ENCODE results near the gene ZMAT5. TPM values are rescaled to one million over a fixed set of nuclear protein-coding genes. Genes with fewer than 3 reads are reported as not detected.

Gene ZMAT5
- total RNA-seq, 2 donors from 2014 or later = 9.1 to 9.9 TPM

GRCh38 chr22:29717789-29718188 is 49.0 kb downstream of the ZMAT5 start:
- intact Hi-C loops (cut with DNase I) = no loop called here
- WGBS, 2 donors = 83 to 86% methylated on average over 10 to 11 of the region's 11 CpGs
- ATAC-seq (no peak), DNase-seq (no peak)
- H3K27ac ChIP-seq = no peak overlapping the region
- no peaks in the 10 kb centered on the region for H3K9me3 ChIP-seq
- peaks cover 8% of the 10 kb centered on the region for H3K4me1 ChIP-seq
- no peaks in the 10 kb centered on the region for H3K36me3 ChIP-seq (replicated peaks in 1 of 2; ENCODE audit: insufficient read depth in 1 of 2, low read depth in 2 of 2)
- no peak overlapping the region for H3K4me3 ChIP-seq
- TF ChIP-seq POLR2A (IDR thresholded peaks at IDR 0.05) (no peak), CTCF (IDR thresholded peaks at IDR 0.05) (no peak)
- peaks cover 0 to 12% of the 10 kb centered on the region in 2 donors for H3K27me3 ChIP-seq

- peak; percentile 65 for ATAC-seq
- no peak for TF ChIP-seq CTCF (IDR thresholded peaks at IDR 0.05)
- no peak for TF ChIP-seq POLR2A (IDR thresholded peaks at IDR 0.05)
- Histone ChIP-seq H3K36me3 (replicated peaks in 1 of 2; ENCODE audit: insufficient read depth in 1 of 2, low read depth in 2 of 2) (no peaks in the 10 kb centered on the region), H3K27ac (no peak overlapping the region), H3K9me3 (no peaks in the 10 kb centered on the region), H3K27me3 (peaks cover 0 to 12% of the 10 kb centered on the region in 2 donors), H3K4me1 (peaks cover 8% of the 10 kb centered on the region), H3K4me3 (no peak overlapping the region)
- DNase-seq = peak; percentile 63 to 73 (median 66)
- intact Hi-C loops (cut with DNase I) = no loop called here
- WGBS, 2 donors = 54 to 66% methylated on average over 14 to 16 of the region's 16 CpGs
Measured at GRCh38 chr22:29716814-29717545, 49.8 kb downstream of the ZMAT5 start.

- DNase-seq = no peak
- Histone ChIP-seq H3K9me3 (no peaks in the 10 kb centered on the region), H3K4me1 (peaks cover 12% of the 10 kb centered on the region), H3K36me3 (replicated peaks in 1 of 2; ENCODE audit: insufficient read depth in 1 of 2, low read depth in 2 of 2) (no peaks in the 10 kb centered on the region), H3K27me3 (peaks cover 0 to 9% of the 10 kb centered on the region in 2 donors), H3K27ac (no peak overlapping the region), H3K4me3 (no peak overlapping the region)
- no peak for TF ChIP-seq POLR2A (IDR thresholded peaks at IDR 0.05)
- TF ChIP-seq CTCF (IDR thresholded peaks at IDR 0.05) = no peak
- 55 to 61% methylated on average over 5 of the region's 5 CpGs for WGBS, 2 donors
- no peak for ATAC-seq
- intact Hi-C loops (cut with DNase I) = no loop called here
Measured at GRCh38 chr22:29715705-29716104, 51.1 kb downstream of the ZMAT5 start.

- Histone ChIP-seq H3K4me1 (peaks cover 12% of the 10 kb centered on the region), H3K9me3 (no peaks in the 10 kb centered on the region), H3K27me3 (peaks cover 0 to 7% of the 10 kb centered on the region in 2 donors), H3K4me3 (no peak overlapping the region), H3K27ac (no peak overlapping the region), H3K36me3 (replicated peaks in 1 of 2; ENCODE audit: insufficient read depth in 1 of 2, low read depth in 2 of 2) (no peaks in the 10 kb centered on the region)
- WGBS, 2 donors = 81 to 82% methylated on average over 9 to 12 of the region's 13 CpGs
- ATAC-seq (no peak), DNase-seq (no peak)
- TF ChIP-seq POLR2A (IDR thresholded peaks at IDR 0.05) (no peak), CTCF (IDR thresholded peaks at IDR 0.05) (no peak)
- intact Hi-C loops (cut with DNase I) = no loop called here
Measured at GRCh38 chr22:29715240-29715639, 51.6 kb downstream of the ZMAT5 start.
